ENCODE results near the gene SCRG1. TPM values are rescaled to one million over a fixed set of nuclear protein-coding genes. Genes with fewer than 3 reads are reported as not detected.

Gene SCRG1
- total and polyA plus RNA-seq, 2 donors (not counting 3 experiments of a cell fraction or from before 2014, with no cell fraction given) = not detected

DNA sequence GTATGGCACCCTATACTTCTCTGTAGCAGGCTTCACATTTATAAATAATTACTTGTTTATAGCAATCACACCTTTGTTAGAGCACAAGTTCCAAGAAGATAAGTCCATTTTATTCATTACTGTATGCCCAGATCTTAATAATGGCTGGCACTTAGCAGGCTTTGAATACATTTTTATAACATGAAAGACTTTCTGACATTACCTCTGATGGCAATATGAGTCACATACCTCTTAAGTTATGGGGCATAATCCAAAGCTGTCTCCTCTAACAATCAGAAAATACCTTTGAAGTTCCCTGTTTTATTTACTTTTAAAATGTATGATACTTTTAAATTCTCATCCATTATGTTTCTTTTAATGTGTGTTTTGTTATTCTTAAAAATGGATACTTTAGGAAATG is 12.2 kb downstream of the SCRG1 start:
- no TSS peak for BruUV-seq (replicated peaks)
- CTCF ChIA-PET = no interaction called here
- Histone ChIP-seq H3K9ac (replicated peaks; ENCODE audit: extremely low read depth, insufficient read depth, low read length) (no peak overlapping the region), H3K4me3 (replicated peaks in 1 of 3; ENCODE audit: insufficient read depth in 1 of 3, low read depth in 1 of 3, low read length in 3 of 3) (no peak overlapping the region), H3K27ac (ENCODE audit: insufficient read depth, low read depth, low read length) (no peak overlapping the region), H3K36me3 (ENCODE audit: control insufficient read depth in 2 of 2, extremely low read depth in 1 of 2, insufficient read depth in 2 of 2, low read length in 2 of 2) (no peaks in the 10 kb centered on the region), H4K20me1 (replicated peaks; ENCODE audit: control insufficient read depth, extremely low read depth, insufficient read depth, low read length) (no peaks in the 10 kb centered on the region), H3K4me2 (ENCODE audit: insufficient read depth, low read length) (no peak overlapping the region), H3K9me3 (replicated peaks; ENCODE audit: control insufficient read depth, insufficient read depth, low read length) (no peaks in the 10 kb centered on the region), H3K27me3 (ENCODE audit: control insufficient read depth in 2 of 2, insufficient read depth in 2 of 2, low read length in 2 of 2) (no peaks in the 10 kb centered on the region), H3K4me1 (ENCODE audit: control insufficient read depth, extremely low read depth, insufficient read depth, low read length) (no peaks in the 10 kb centered on the region), H3K9me1 (replicated peaks; ENCODE audit: control insufficient read depth, extremely low read depth, insufficient read depth, low read length) (no peaks in the 10 kb centered on the region), H2AFZ (ENCODE audit: low read depth, low read length) (no peak overlapping the region), H3K79me2 (ENCODE audit: control insufficient read depth, insufficient read depth, low read length) (no peaks in the 10 kb centered on the region)
- no peak for TF ChIP-seq JUN (IDR thresholded peaks at IDR 0.05; ENCODE audit: borderline replicate concordance, insufficient read depth, insufficient read length, low read depth)
- no peak for TF ChIP-seq MYC (IDR thresholded peaks at IDR 0.05; ENCODE audit: low read depth, low read length)
- TF ChIP-seq GATA2 (IDR thresholded peaks at IDR 0.05; ENCODE audit: insufficient read depth, insufficient read length, low read depth, low read length) = no peak
- TF ChIP-seq POLR2A (IDR thresholded peaks at IDR 0.05; ENCODE audit: low read depth, low read length) = no peak
- TF ChIP-seq POLR2AphosphoS5 (IDR thresholded peaks at IDR 0.05; ENCODE audit: insufficient read depth, low read depth, low read length) = no peak
- no peak for TF ChIP-seq FOS (IDR thresholded peaks at IDR 0.05; ENCODE audit: borderline replicate concordance, insufficient read depth, low read length)
- TF ChIP-seq, protein P1, sequence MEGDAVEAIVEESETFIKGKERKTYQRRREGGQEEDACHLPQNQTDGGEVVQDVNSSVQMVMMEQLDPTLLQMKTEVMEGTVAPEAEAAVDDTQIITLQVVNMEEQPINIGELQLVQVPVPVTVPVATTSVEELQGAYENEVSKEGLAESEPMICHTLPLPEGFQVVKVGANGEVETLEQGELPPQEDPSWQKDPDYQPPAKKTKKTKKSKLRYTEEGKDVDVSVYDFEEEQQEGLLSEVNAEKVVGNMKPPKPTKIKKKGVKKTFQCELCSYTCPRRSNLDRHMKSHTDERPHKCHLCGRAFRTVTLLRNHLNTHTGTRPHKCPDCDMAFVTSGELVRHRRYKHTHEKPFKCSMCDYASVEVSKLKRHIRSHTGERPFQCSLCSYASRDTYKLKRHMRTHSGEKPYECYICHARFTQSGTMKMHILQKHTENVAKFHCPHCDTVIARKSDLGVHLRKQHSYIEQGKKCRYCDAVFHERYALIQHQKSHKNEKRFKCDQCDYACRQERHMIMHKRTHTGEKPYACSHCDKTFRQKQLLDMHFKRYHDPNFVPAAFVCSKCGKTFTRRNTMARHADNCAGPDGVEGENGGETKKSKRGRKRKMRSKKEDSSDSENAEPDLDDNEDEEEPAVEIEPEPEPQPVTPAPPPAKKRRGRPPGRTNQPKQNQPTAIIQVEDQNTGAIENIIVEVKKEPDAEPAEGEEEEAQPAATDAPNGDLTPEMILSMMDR (IDR thresholded peaks at IDR 0.05; ENCODE audit: extremely low read depth in 1 of 2, insufficient read depth in 1 of 2, low read depth in 1 of 2, low read length in 2 of 2) = no peak
- no peak for TF ChIP-seq EZH2 (IDR thresholded peaks at IDR 0.05; ENCODE audit: borderline replicate concordance, low read depth, low read length, severe bottlenecking)
- TF ChIP-seq, protein P2, sequence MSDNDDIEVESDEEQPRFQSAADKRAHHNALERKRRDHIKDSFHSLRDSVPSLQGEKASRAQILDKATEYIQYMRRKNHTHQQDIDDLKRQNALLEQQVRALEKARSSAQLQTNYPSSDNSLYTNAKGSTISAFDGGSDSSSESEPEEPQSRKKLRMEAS (IDR thresholded peaks at IDR 0.05; ENCODE audit: insufficient read depth, insufficient read length) = no peak
- FAIRE-seq = no peak
- intact Hi-C loops (cut with micrococcal nuclease) = no loop called here
- dilution Hi-C loops (cut with MboI; ENCODE audit: extremely low pct_ligation_motif_present, low sequenced_read_pairs) = no loop called here
- POLR2A ChIA-PET = no interaction called here
- no peak for DNase-seq (ENCODE audit: low read depth, low spot score)

All from endothelial cell of umbilical vein (primary cell).